ENCODE data around the gene MUS81.
A peak's percentile ranks its signal among the peaks of the same experiment; 100 is the strongest.

- no peak; the same call in 1 of the 2 replicates for TF ChIP-seq POLR2AphosphoS5 (IDR thresholded peaks at IDR 0.05; ENCODE audit: low read length)
- TF ChIP-seq USF1 (IDR thresholded peaks at IDR 0.05; ENCODE audit: borderline replicate concordance, extremely low read length, insufficient read depth, low read depth, low read length) = peak; percentile 17
- no peak for TF ChIP-seq SP1 (IDR thresholded peaks at IDR 0.05; ENCODE audit: low read depth, low read length)
- TF ChIP-seq GABPA (IDR thresholded peaks at IDR 0.05; ENCODE audit: low read depth) = no peak
- no peak for TF ChIP-seq TAF1 (IDR thresholded peaks at IDR 0.05; ENCODE audit: borderline replicate concordance, low read depth, low read length)
- TF ChIP-seq NFYB (IDR thresholded peaks at IDR 0.05; ENCODE audit: insufficient read depth, low read depth, low read length) = no peak
- no peak for TF ChIP-seq MXI1 (IDR thresholded peaks at IDR 0.05; ENCODE audit: low read depth, low read length)
- TF ChIP-seq POLR2A (IDR thresholded peaks at IDR 0.05; ENCODE audit: low read depth, low read length) = no peak
- no peak for TF ChIP-seq MYC (IDR thresholded peaks at IDR 0.05; ENCODE audit: insufficient read depth, insufficient read length, insufficient replicate concordance, low read length, severe bottlenecking)
- TF ChIP-seq EZH2 (IDR thresholded peaks at IDR 0.05; ENCODE audit: borderline replicate concordance, control insufficient read depth, low read depth, low read length) = no peak
- TF ChIP-seq CTCF (IDR thresholded peaks at IDR 0.05 in 2 of 3, conservative IDR thresholded peaks at IDR 0.05 in 1 of 3; ENCODE audit: control insufficient read depth in 2 of 3, extremely low read depth in 1 of 3, insufficient read depth in 1 of 3, low read depth in 3 of 3, low read length in 3 of 3) = peak in 1 of 3 experiments; percentile 8; a peak in 1 of 6 replicates
- peak; percentile 85 to 96 for TF ChIP-seq BHLHE40 (IDR thresholded peaks at IDR 0.05; ENCODE audit: borderline replicate concordance in 1 of 2, low read depth in 2 of 2, low read length in 1 of 2)
These were observed 39.3 kb downstream of the MUS81 start for GRCh38 chr11:65899356-65900124.
